ENCODE data around the gene FCMR. TPM values are rescaled to one million over a fixed set of nuclear protein-coding genes. Genes with fewer than 3 reads are reported as not detected.
A peak's percentile ranks its signal among the peaks of the same experiment; 100 is the strongest.

The FCMR gene
- total RNA-seq, 4 donors from 2014 or later = 1.2 to 5.2 (median 3.0) TPM

GRCh38 chr1:206866062-206866461 is 55.7 kb downstream of the FCMR start:
- TF ChIP-seq POLR2A (IDR thresholded peaks at IDR 0.05) (no peak), CTCF (IDR thresholded peaks at IDR 0.05) (no peak)
- H3K36me3 ChIP-seq = no peaks in the 10 kb centered on the region
- WGBS, 2 donors = 74 to 75% methylated on average over 2 of the region's 2 CpGs
- DNase-seq = no peak
- intact Hi-C loops (cut with DNase I) = no loop called here
- no peak overlapping the region for H3K4me3 ChIP-seq (replicated peaks in 1 of 3)
- H3K27ac ChIP-seq = no peak overlapping the region
- H3K4me1 ChIP-seq = peaks cover 10 to 21% of the 10 kb centered on the region in 2 donors
- no peaks in the 10 kb centered on the region for H3K9me3 ChIP-seq
- no peaks in the 10 kb centered on the region for H3K27me3 ChIP-seq

GRCh38 chr1:206864939-206865671 is 56.6 kb downstream of the FCMR start, which contains the start of gene IL20:
IL20 (plus strand) TSS chr1:206865623; CDS start chr1:206865853, 230 bp downstream.
- H3K27me3 ChIP-seq = no peaks in the 10 kb centered on the region
- H3K9me3 ChIP-seq = no peaks in the 10 kb centered on the region
- peak; percentile 65 to 95 (median 85) for TF ChIP-seq CTCF (IDR thresholded peaks at IDR 0.05)
- no peak for TF ChIP-seq POLR2A (IDR thresholded peaks at IDR 0.05)
- H3K36me3 ChIP-seq = no peaks in the 10 kb centered on the region
- no peak within 1 kb of the TSS for H3K4me3 ChIP-seq (replicated peaks in 1 of 3)
- H3K4me1 ChIP-seq = peaks cover 9 to 14% of the 10 kb centered on the region in 2 donors
- 53 to 56% methylated on average over 19 of the region's 19 CpGs for WGBS, 2 donors
- intact Hi-C loops (cut with DNase I) = loop anchor here (5.0 kb wide), 1 partner anchor 47 kb away; no protein-coding TSS in a partner anchor
- DNase-seq = peak; percentile 92 to 96
- peak within 1 kb of the TSS in 1 of 3 donors; percentile 34 for H3K27ac ChIP-seq

- Histone ChIP-seq H3K9me3 (no peaks in the 10 kb centered on the region), H3K4me1 (peaks cover 0 to 4% of the 10 kb centered on the region in 2 donors), H3K36me3 (no peaks in the 10 kb centered on the region), H3K27ac (no peak overlapping the region), H3K4me3 (replicated peaks in 1 of 3) (no peak overlapping the region), H3K27me3 (no peaks in the 10 kb centered on the region)
- no peak for DNase-seq
- TF ChIP-seq POLR2A (IDR thresholded peaks at IDR 0.05) = no peak
- no peak for TF ChIP-seq CTCF (IDR thresholded peaks at IDR 0.05)
- 58 to 68% methylated on average over 1 of the region's 1 CpG for WGBS, 2 donors
- intact Hi-C loops (cut with DNase I) = loop anchor here (5.0 kb wide), 1 partner anchor 49 kb away; no protein-coding TSS in a partner anchor
Observed at GRCh38 chr1:206863266-206863665, 58.5 kb downstream of the FCMR start.

- H3K4me1 ChIP-seq = peaks cover 0 to 2% of the 10 kb centered on the region in 2 donors
- intact Hi-C loops (cut with DNase I) = loop anchor here (5.0 kb wide), 1 partner anchor 52 kb away; no protein-coding TSS in a partner anchor
- no peak overlapping the region for H3K27ac ChIP-seq
- H3K36me3 ChIP-seq = no peaks in the 10 kb centered on the region
- no peaks in the 10 kb centered on the region for H3K9me3 ChIP-seq
- 86 to 94% methylated on average over 4 of the region's 4 CpGs for WGBS, 2 donors
- no peaks in the 10 kb centered on the region for H3K27me3 ChIP-seq
- no peak overlapping the region for H3K4me3 ChIP-seq (replicated peaks in 1 of 3)
- TF ChIP-seq POLR2A (IDR thresholded peaks at IDR 0.05) (no peak), CTCF (IDR thresholded peaks at IDR 0.05) (no peak)
- no peak for DNase-seq
Observed at GRCh38 chr1:206860165-206860564, 61.6 kb downstream of the FCMR start.

GRCh38 chr1:206859082-206859521 is 62.6 kb downstream of the FCMR start:
- Histone ChIP-seq H3K27ac (no peak overlapping the region), H3K4me1 (peaks cover 0 to 7% of the 10 kb centered on the region in 2 donors), H3K9me3 (no peaks in the 10 kb centered on the region), H3K4me3 (replicated peaks in 1 of 3) (no peak overlapping the region), H3K27me3 (no peaks in the 10 kb centered on the region), H3K36me3 (no peaks in the 10 kb centered on the region)
- DNase-seq = no peak
- intact Hi-C loops (cut with DNase I) = no loop called here
- WGBS, 2 donors = 71 to 80% methylated on average over 5 of the region's 5 CpGs
- TF ChIP-seq POLR2A (IDR thresholded peaks at IDR 0.05) = no peak
- no peak for TF ChIP-seq CTCF (IDR thresholded peaks at IDR 0.05)

All from thyroid gland (tissue), 4 donors.